SH-SY5Y (cell line): ENCODE measurements around the gene NOVA2.

Experiments
- GATA2 ChIP-seq: IDR thresholded peaks from 2 replicates; pipeline ENCODE4 v1.6.1; 2011; ENCODE audit warnings: mild to moderate bottlenecking, low read depth, low read length
- GATA3 ChIP-seq: IDR thresholded peaks from 2 replicates; pipeline ENCODE4 v1.6.1; 2011; ENCODE audit warnings: low read depth, mild to moderate bottlenecking, low read length, moderate library complexity

GRCh38 chr19:45958769-45959516, 14.7 kb downstream of the NOVA2 start:
- no peak for TF ChIP-seq GATA2
- TF ChIP-seq GATA3, result no peak
